Right ventricle myocardium superior (tissue), 1 donor: ENCODE results near the gene ALDH16A1. TPM values are rescaled to one million over a fixed set of nuclear protein-coding genes. Genes with fewer than 3 reads are reported as not detected.
"Not testable (repeated sequence)": the region's sequence is repeated elsewhere in the genome, so short reads cannot be mapped to it uniquely, and the experiment has no call there.

Experiments used
- ATAC-seq: fragments of 200-7000 bp; cut with Tn5 transposase; one replicate; pipeline ENCODE4 v1.9.1; 2020; ENCODE audit warnings: mild to moderate bottlenecking; ENCODE audit not compliant: poor library complexity
- DNase-seq: peaks from one replicate; pipeline ENCODE4 v3.0.0-alpha.2; 2020
- intact Hi-C: fragments of 100-400 bp; cut with DNase I; formaldehyde crosslinking; loops from one replicate; pipeline ENCODE4 v1.11.2; 2022
- total RNA-seq: library from RNA; stranded (reverse); fragmentation: NEBNext Ultra II Directional; extraction: Animal tissue kit (Norgen Biotek cat#: 25700); gene quantifications from one replicate; pipeline ENCODE4 v1.2.1, GENCODE V29; 2021
- donor health status: DM: no; HTN: yes; CAD: no; lungs with severe emphysema.

ALDH16A1 gene
- total RNA-seq, 1 donor from 2014 or later = 10.8 TPM

DNA sequence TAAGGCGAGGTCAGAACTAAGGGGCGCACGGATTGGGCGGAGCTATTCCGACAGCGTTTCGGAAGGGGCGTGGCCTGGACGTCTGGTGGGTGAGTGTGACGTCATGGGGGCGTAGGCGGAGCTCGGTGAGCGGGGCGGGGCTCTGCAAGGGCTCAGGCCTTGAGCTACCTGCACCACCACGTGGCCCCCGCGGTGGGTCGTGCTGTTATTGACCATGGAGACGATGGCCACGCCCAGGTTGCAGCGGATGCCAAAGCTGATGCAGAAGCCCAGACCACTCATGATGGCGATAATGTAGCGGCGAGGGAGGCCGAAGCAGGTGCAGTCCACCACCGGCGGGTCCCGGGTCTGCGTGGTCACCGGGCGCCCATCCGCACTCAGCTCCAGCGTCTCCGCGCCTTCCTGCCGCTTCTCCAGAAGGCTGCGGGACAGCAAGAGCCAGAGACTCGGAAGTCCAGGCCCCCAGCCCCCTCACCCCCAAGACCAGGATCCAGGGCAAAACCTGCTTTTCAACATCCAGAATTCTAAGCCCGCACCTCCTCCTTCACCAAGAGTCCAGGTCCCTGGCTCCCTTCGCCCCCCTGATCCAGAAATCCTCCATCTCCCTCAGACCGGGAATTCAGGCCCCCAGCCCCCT, 16.5 kb upstream of the ALDH16A1 start:
- DNase-seq (no peak), ATAC-seq (no peak)
- intact Hi-C loops = no loop called here

GRCh38 chr19:49437231-49437630, 15.8 kb upstream of the ALDH16A1 start:
- DNase-seq (no peak), ATAC-seq (no peak)
- intact Hi-C loops = no loop called here

GRCh38 chr19:49438261-49438660, 14.8 kb upstream of the ALDH16A1 start:
- intact Hi-C loops = no loop called here
- no peak for DNase-seq
- ATAC-seq = no peak

- intact Hi-C loops = loop anchor here (5.0 kb wide), 1 partner anchor 213 kb away; no protein-coding TSS in a partner anchor
- DNase-seq (no peak), ATAC-seq (no peak)
These were observed 13.2 kb upstream of the ALDH16A1 start for GRCh38 chr19:49439836-49440235.

DNA sequence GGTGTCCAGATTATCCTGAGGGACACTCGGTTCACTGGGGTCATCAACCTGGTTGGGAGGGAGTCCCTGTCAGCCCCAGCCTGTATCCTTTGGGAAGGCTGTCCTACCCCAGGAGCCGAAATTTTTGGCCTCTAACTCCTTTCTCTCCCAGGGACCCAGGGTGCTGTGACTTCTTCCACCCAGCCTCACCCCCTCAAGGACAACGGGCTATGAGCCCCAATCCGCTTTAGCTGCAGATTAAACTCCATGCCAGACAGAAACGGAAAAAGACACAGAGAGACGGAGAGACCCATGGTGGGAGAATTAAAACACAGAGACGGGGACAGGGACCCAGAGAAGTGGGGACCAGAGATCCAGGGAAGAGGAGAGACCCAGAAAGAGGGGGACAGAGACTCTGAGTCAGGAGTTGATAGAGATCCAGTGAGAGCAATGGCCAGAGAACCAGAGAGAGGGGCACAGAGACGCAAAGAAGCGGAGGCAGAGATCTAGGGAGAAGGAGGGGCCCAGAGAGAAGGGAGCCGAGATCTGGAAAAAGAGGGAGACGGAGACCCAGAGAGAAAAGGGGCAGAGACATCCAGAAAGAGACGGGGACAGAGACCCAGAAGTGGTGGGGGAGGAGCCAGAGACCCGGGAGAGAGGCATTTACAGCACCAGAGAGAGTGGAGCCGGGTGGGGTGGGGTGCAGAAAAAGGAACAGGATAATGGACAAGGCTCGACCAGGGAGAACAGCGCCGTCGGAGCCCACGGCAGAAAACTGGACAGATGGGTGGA, 12.4 kb upstream of the ALDH16A1 start:
- intact Hi-C loops = loop anchor here (5.0 kb wide), 1 partner anchor 213 kb away; no protein-coding TSS in a partner anchor
- ATAC-seq (no peak), DNase-seq (no peak)

DNA sequence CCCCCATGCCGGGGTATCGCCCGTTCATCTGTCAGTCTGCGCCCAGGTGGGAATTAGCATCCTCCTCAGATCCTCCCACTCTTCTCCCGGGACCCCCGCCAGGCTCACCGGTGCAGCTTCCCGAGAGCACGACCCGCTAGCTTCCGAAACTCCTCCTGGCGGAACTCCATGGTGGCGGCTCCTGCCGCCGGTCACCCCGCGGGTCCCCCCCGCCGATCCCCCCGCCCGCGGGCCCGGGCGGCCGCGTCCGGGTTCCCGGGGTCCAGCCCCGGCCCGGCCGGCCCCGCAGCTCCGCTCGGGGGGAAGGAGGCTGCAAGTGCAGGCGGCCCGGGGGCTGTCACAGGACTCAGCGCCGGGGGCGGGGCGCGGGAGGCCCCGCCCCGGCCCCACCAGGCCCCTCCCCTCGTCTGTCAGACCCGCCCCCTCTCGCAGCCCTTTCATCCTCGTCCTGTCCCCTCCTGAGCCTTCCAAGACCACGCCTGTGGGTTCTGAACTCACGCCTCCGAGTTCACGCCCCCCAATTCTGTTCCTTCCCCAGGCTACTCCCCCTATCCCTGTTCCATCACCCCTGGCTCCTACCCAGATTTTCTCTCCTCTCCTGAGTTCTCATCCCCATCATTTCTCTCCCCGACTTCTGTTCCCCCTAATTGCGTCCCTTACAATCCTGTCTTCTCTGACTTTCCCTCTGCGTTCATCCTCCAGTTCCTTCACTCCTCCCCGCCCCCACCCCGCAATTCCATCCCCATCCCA, 11.6 kb upstream of the ALDH16A1 start, which contains the start of gene SLC17A7:
Gene SLC17A7, minus strand, starts transcription at position 318 of the 750 bp plus-strand sequence. Its CDS starts 148 bp downstream, at position 170.
- DNase-seq (peak; percentile 73), ATAC-seq (peak; percentile 8)

GRCh38 chr19:49441960-49442350, 11.1 kb upstream of the ALDH16A1 start:
- ATAC-seq = no peak
- no peak for DNase-seq
- intact Hi-C loops = loop anchor here (2.0 to 5.0 kb wide), 2 partner anchors 49 to 215 kb away; no protein-coding TSS in a partner anchor

More for the DNA sequence above, 11.6 kb upstream of the ALDH16A1 start, which contains the start of gene SLC17A7:
- intact Hi-C loops = loop anchor here (5.0 kb wide), 1 partner anchor 214 kb away; no protein-coding TSS in a partner anchor

DNA sequence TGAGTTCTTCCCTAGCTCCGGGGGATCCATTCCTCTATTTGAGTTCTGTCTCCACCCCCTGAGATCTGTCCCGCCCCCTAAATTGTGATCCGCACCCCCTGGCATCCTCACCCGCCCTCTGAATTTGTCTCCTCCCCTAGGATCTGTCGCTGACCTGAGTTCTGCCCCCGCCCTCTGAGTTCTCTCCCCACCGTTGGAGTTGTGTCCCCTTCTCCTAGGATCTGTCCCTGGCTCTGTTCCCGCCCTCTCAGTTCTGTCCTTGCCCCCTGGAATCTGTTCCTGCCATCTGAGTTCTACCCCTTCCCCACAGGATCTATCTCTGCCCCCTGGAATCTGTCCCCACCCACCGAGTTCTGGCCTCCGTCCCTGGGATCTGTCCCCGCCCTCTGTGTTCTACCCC, 10.7 kb upstream of the ALDH16A1 start:
- intact Hi-C loops = loop anchor here (2.0 to 5.0 kb wide), 2 partner anchors 50 to 215 kb away; no protein-coding TSS in a partner anchor
- ATAC-seq = peak; percentile 3
- peak; percentile 67 for DNase-seq

DNA sequence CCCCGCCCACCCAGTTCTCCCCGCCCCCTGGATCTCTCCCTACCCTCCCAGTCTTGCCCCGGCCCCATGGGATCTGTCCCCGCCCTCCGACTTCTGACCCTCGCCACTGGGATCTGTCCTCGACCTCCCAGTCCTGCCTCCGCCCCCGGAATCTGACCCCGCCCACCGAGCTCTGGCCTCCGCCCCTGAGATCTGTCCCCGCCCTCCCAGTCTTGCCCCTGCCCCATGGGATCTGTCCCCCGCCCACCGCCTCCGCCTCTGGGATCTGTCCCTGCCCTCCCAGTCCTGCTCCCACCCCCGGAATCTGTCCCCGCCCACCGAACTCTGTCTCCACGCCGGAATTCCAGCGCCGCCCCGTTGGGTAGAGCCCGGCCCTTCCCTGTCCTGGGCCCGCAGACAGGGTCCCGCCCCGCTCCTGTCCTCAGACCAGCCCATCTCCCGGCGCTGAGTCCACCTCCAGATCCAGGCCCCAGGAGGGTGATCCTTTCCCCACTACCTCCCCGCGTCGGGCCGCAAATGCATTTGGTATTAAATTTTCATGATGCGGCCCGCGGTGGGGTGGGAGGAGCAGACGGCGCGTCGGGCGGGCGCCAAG, 10.2 kb upstream of the ALDH16A1 start:
- ATAC-seq (peak; percentile 82), DNase-seq (peak; percentile 97)
- intact Hi-C loops = loop anchor here (2.0 to 5.0 kb wide), 2 partner anchors 50 to 216 kb away; no protein-coding TSS in a partner anchor

DNA sequence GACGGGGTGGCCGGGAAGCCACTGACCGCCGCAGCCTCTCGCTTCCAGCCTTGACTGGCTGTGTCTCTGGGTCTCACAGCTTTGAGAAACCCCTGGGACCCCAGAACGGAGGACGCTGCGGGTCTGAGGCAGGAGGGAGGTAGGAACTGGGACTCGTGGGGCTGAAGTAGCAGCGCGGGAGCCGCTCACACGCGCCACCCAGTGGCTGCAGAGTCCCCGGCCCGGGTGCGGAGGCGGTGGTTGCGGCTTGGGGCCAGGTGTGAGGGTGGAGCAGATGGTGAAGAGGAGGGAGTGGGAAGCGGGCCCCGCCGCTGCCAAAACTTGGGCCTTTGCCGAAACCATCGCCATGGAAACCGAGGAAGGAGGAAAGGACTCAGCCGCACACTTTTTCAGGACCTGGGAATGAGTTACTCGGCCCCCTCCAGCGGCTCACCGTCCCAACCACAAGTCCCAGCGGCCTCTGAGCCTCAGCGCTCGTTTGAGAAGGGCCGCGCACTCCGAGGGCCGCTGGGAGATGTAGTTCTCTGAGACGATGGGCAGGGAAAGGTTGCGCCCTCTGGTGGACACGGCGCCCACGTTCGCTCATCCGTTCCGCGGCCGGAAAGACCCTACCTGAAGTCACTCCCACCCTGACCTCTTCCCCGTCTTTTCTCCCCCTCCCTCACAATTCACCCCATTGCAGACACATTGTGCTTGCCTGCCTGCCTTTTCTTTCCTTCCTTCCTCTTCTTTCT, 9.5 kb upstream of the ALDH16A1 start:
- peak; percentile 91 for ATAC-seq
- DNase-seq = peak; percentile 97
- intact Hi-C loops = loop anchor here (2.0 to 5.0 kb wide), 2 partner anchors 51 to 216 kb away; no protein-coding TSS in a partner anchor

DNA sequence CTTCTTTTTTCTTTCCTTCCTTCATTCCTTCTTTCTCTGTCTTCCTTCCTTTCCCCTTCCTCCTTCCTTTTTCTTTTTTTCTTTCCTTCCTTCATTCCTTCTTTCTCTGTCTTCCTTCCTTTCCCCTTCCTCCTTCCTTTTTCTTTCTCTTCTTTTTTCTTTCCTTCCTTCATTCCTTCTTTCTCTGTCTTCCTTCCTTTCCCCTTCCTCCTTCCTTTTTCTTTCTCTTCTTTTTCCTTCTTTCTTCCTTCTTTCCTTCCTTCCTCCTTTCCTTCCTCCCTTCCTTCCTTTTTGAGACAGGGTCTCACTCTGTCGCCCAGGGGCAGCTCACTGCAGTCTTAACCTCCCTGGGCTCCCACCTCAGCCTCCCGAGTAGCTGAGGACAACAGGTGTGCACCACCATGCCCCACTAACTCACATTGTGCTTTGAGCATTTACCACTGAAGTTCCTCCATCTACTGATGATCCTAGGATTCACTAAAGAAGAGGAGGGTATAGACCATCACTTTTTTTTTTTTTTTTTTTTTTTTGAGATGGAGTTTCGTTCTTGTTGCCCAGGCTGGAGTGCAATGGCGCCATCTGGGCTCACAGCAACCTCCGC, 8.8 kb upstream of the ALDH16A1 start:
- not testable (repeated sequence) for DNase-seq, ATAC-seq
- intact Hi-C loops = loop anchor here (5.0 kb wide), 1 partner anchor 217 kb away; no protein-coding TSS in a partner anchor

- no peak for DNase-seq
- no peak for ATAC-seq
- intact Hi-C loops = no loop called here
These were observed 7.0 kb upstream of the ALDH16A1 start for GRCh38 chr19:49445997-49446396.

DNA sequence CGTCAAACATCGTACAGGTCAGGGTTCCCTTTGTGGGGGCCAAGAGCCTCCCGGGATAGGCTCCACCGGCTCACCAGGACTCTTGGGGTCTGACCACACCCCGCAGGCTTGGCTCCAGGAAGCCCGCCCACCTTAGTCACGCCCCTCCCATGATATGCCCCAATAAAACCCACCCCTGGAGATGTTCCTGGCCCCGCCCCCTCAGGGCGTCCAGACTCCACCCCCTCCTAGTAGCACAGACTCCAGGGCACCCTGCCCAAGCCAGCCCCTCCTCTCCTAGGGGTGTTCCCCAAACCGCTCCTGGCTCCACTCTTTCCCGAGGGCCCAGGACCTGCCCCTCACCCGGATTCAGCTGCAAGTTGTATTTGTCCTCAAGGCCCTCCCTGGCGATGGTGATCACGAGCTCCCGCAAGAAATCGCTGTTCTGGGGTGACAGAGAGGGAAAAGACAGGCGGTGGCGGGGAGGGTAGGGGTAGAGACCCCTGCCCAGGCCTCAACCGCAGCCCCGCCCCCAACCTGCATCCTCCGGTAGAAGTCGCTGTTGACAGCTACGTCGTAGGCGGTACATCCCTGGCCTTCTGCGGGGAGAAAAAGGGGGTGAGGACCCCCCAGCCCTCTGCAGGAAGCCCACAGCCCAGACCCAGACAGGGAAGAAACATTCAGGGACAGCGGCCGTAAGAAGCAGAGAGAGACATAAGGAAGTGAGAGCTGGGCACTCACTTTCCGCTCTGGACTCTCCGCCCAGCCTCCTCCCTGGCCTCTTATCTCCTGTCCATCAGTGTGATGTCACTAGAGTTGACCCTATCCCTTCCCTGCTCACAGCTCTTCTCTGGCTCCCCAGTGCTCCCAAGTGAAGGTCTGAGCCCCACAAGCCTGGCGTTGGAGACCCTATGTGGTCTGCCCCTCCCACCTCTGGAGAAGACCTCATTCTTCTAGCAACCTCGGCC, 5.3 kb upstream of the ALDH16A1 start:
- peak; percentile 71 for DNase-seq
- intact Hi-C loops = no loop called here
- ATAC-seq = no peak

GRCh38 chr19:49448432-49448786, 4.6 kb upstream of the ALDH16A1 start:
- intact Hi-C loops = no loop called here
- ATAC-seq (no peak), DNase-seq (no peak)

DNA sequence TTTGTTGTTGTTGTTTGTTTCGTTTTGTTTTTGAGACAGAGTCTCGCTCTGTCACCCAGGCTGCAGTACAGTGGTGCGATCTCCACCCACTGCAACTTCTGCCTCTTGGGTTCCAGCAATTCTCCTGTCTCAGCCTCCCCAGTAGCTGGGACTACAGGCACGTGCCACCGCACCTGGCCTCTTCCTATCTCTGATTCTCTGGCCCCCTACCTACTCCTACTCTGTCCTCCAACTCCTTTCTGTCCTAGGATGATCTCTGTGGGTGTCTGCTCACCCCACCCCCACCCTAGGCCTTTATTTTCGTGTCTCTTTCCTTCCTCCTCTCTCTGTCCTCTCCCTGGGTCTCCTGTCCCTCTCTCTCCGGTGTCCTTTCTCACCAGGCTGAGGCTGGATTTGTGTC, 2.6 kb upstream of the ALDH16A1 start:
- DNase-seq (no peak), ATAC-seq (no peak)
- intact Hi-C loops = no loop called here

- intact Hi-C loops = no loop called here
- ATAC-seq (peak; percentile 78), DNase-seq (peak; percentile 98)
These were observed 1.4 kb upstream of the ALDH16A1 start, which contains the start of gene PIH1D1 for GRCh38 chr19:49451430-49452181. Gene PIH1D1 (minus strand): TSS chr19:49451814. CDS start chr19:49451574, 240 bp downstream.
